GM12891 (cell line): Measurements from ENCODE around the gene RPL10.

Source experiments
- POLR2A ChIP-seq: IDR thresholded peaks from 2 replicates; pipeline ENCODE4 v1.6.1; 2011; ENCODE audit warnings: low read depth, low read length, control low read depth
- TAF1 ChIP-seq: IDR thresholded peaks from 2 replicates; pipeline ENCODE4 v1.6.1; 2011; ENCODE audit warnings: low read depth, low read length, control low read depth

GRCh38 chrX:154404625-154405192, 6.5 kb downstream of the RPL10 start:
- TF ChIP-seq POLR2A: no peak
- TF ChIP-seq TAF1: no peak
